Head of caudate nucleus (tissue), 42 donors: ENCODE measurements around the gene TADA1.

Experiments
- DNase-seq, 42 donors: peaks; one replicate each; pipeline versions ENCODE4 v3.0.0 to v3.0.0-alpha.2; 2020 to 2021; ENCODE audit warnings: mixed read lengths in 7 of 42
- intact Hi-C: fragments of 100-400 bp; cut with DNase I; formaldehyde crosslinking; loops from one replicate; pipeline ENCODE4 v1.15.0; 2022

The TADA1 gene, protein sequence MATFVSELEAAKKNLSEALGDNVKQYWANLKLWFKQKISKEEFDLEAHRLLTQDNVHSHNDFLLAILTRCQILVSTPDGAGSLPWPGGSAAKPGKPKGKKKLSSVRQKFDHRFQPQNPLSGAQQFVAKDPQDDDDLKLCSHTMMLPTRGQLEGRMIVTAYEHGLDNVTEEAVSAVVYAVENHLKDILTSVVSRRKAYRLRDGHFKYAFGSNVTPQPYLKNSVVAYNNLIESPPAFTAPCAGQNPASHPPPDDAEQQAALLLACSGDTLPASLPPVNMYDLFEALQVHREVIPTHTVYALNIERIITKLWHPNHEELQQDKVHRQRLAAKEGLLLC

GRCh38 chr1:166875734-166876539 is at the start of gene TADA1:
Gene TADA1 (minus strand): TSS chr1:166876264. CDS start chr1:166876233, 31 bp downstream.
- DNase-seq: peak; percentile 97 to 100 (median 99)
- intact Hi-C loops: loop anchor here (1.0 kb wide), 1 partner anchor 37 kb away; the partner anchor contains the start of gene POGK

DNA sequence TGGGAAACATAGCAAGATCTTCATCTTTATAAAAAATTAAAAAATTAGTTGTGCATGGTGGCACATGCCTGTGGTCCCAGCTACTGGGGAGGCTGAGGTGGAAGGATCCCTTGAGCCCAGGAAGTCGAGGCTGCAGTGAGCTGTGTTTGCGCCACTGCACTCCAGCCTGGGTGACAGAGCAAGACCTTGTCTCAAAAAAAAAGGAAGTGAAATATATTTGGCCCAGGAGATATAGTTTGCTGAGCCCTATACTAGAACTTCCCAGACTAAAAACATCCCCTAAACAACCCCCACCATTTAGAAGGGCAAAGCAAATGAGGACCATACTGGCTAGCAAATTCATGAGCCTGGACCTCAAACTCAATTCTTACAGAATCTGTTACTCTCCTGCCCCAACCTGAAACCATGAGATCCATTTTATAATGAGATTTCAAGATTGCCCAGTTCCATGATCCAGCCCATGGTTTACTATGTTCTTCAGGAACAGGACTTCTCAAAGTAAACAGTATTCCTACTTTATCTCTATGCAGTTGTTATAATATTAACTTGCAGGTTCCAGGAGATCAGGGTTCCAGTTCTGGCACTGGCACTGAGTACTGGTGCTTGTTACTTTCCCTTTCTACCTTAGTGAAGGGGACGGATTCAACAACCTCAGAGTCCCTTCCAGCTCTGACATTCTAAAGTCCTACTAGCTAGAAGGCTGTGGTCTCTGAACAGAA is 48.9 kb upstream of the TADA1 start:
- intact Hi-C loops: no loop called here

DNA sequence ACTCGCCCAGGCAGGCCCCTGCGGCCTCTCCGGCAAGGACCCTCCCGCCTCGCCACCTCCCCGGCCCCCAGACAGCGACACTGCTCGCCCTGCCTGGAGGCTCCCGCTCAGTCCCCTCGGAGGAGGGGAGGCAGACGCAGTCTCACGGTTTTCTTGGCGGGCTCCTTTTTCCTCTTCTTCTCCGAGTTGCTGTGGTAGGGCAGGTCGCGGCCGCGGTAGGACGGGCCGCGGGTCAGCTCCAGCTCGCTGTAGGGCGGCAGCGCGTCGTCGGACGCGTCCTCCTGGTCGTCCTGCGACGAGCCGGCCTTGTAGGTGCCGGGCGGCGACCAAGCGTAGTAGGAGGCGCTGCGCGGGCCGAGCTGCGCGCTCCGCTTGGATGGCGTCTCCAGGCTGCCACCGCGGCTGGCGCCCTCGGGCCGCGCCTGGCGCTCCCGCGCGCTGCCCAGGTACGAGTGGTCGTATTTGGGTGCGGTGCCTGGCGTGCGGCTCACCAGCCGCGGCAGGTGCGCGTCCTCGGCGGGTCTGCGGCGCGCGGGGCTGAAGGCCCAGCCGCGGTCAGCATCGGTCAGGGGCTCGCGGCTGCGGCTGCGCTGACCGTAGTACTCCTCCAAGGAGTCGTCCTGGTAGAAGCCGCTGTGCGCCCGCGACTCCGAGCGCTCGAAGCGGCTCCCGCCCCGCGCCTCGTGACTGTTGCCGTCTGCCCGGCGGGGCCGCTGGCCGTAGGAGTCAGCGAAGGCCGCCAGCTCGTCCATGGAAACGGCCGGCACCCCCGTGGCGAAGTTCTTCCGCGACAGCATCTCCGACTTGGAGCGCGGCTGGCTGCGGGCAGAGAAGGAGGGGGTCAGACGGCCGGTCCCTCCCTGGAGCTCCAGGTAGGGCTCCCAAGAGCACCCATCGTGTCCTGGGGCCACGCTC is 44.8 kb upstream of the TADA1 start:
- peak in 3 of 42 donors; percentile 4 to 27 (median 9) for DNase-seq
- intact Hi-C loops: no loop called here

More for the DNA sequence above, 48.9 kb upstream of the TADA1 start:
- no peak for DNase-seq

GRCh38 chr1:166918956-166919316 is 42.9 kb upstream of the TADA1 start:
- no peak for DNase-seq
- intact Hi-C loops: no loop called here

- intact Hi-C loops: no loop called here
- DNase-seq: no peak
Measured at GRCh38 chr1:166918088-166918955, 42.3 kb upstream of the TADA1 start.

GRCh38 chr1:166915941-166916340 is 39.9 kb upstream of the TADA1 start:
- intact Hi-C loops: no loop called here
- DNase-seq: no peak

DNA sequence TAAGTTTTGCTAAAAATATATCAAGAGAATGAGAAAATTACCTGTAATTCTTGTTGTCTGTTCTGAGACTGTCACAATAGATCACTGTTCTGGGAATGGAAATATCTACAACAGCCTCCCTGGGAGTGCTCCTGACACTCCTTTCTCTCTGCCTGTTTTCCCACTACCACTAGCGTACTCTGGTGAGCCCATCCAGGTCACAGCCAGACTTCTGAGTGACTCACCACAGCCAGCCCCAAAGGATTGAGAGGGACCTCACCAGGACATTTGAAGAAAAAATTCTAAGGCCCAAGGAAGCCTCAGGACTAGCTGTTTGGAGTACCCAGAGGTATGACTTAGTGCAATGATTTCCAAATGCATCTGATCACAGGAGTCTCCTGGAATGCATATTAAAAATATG is 39.0 kb upstream of the TADA1 start:
- intact Hi-C loops: no loop called here
- no peak for DNase-seq

DNA sequence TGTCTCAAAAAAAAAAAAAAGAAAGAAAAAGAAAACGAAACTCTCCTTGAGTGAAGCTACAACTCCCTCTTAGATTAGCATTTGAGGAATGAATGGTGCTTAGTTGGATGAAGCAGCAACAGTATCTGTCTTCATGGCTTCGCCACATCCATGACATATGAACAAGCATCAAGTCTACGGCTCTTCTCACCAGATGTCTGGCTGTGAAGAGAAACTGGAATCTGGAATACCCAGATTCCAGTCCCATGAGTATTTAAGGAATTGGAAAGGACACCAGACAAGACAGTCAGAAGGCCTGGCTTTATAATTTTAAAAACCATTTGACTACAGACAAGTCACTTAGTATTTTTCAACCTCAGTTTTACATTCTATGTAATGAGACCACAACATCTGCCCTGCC is 38.0 kb upstream of the TADA1 start:
- DNase-seq: no peak
- intact Hi-C loops: no loop called here

DNA sequence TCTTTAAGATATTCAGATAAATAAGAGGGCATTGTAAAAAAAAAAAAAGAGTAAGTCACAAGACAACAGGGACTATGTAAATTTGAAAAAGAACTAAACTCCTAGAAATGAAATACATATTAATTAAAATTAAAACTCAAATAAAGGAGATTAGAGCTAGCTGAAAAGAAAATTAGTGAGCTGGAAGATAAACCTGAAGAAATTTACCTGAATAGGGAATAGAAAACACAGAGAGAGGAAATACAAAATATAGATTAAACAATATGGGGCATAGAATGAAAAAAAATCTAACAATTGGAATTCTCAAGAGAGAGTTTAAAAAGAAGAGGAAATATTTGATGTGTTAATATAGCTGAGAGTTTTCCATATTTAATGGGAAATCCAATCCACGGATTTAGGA is 35.6 kb upstream of the TADA1 start:
- intact Hi-C loops: loop anchor here (2.0 kb wide), 1 partner anchor 147 kb away; no protein-coding TSS in a partner anchor
- DNase-seq: no peak

- peak; percentile 42 to 92 (median 80) for DNase-seq
- intact Hi-C loops: loop anchor here (2.0 kb wide), 1 partner anchor 148 kb away; no protein-coding TSS in a partner anchor
Measured at GRCh38 chr1:166910396-166910994, 34.4 kb upstream of the TADA1 start.

GRCh38 chr1:166908942-166909341 is 32.9 kb upstream of the TADA1 start:
- DNase-seq: no peak
- intact Hi-C loops: no loop called here

DNA sequence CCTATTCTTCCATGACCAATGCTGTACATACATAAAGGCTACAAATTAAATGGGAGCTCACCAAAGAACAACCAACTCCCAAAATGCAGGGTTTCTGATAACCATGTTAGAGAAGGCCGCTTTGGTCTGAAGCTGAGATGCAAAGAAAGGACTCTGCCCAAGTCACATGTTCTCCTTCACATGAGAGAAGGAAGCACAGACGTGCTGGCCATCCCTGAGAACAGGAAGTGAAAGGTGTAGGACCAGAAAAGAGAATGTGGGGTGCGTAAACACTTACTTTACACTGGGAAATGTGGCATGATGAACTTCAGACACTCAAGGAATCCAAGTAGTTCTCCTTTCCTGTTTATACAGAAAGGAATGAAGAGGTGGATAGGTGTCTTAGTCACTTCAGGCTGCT is 31.7 kb upstream of the TADA1 start:
- DNase-seq: no peak
- intact Hi-C loops: no loop called here

DNA sequence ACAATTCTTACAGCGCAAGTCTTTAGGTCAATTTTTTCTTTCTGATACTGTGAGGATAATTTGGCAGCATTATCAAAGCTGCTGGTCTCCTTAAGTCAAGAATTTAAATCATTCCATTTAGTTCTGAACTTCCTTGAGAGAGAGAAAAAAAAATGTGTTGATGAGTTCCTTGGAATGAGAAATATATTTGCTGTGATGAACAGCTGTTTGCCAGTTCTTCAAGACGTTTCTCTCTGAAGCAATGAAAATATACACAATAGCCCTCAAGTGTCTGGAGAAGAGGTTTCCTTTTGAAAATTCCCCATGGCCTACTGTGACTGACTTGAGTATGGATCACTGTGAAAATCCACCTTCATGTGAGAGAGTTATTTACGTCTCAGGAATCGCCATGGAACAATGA is 31.0 kb upstream of the TADA1 start:
- no peak for DNase-seq
- intact Hi-C loops: no loop called here

- intact Hi-C loops: no loop called here
- no peak for DNase-seq
Measured at GRCh38 chr1:166906647-166907046, 30.6 kb upstream of the TADA1 start.

DNA sequence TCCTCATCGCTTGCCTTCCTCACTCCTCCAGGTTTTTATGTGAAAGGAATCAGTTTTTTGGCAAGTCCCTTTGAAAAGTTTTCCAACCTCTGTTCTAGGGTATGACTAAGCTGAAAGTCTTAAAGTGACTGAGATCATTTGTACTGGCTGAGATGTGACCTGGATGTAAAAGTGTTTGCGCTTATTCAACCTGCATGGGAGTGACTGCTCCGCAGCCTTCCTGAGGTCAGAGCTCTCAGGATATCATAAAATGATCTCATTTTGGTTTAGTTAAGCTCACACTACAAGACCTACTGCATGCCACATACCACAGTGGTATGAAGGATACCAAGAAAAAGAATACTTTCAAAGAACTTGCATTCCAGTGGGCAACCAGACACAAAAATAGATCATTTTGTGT is 29.8 kb upstream of the TADA1 start:
- peak in 1 of 42 donors; percentile 6 for DNase-seq
- intact Hi-C loops: no loop called here

DNA sequence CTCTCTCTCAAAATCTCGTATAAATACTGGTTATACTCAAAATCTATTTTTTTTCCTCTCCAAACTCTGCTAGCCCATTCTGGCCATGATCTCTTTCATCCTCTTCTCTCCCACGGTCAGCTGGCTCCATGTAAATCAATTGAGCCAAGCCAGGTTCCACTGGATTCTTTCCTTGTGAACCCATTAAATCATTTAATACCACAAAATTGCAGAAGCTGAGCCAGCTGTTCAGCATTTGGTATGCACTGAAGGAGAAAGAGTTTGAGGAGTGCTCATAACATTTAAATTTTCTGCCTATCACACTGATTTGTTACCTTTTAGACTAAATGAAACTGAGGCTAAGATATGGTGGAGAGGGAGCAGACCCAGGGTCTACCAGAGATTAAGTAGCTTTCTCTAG is 29.1 kb upstream of the TADA1 start:
- intact Hi-C loops: no loop called here
- DNase-seq: no peak

- intact Hi-C loops: no loop called here
- DNase-seq: no peak
Measured at GRCh38 chr1:166903232-166903631, 27.2 kb upstream of the TADA1 start.
